CD8-positive, alpha-beta memory T cell (primary cell): ENCODE results near the gene SIGLEC1. TPM values are rescaled to one million over a fixed set of nuclear protein-coding genes. Genes with fewer than 3 reads are reported as not detected.

Source experiments
- CTCF ChIA-PET: fragments of 350-600 bp; sonication (Branson Sonifier 250); formaldehyde crosslinking; loops from one replicate; lab custom pipeline; 2021; ENCODE audit warnings: antibody characterized with exemption; lab: Charles Lee
- POLR2A ChIA-PET: fragments of 350-600 bp; sonication (Branson Sonifier 250); formaldehyde crosslinking; loops from one replicate; lab custom pipeline; 2021; ENCODE audit warnings: antibody characterized with exemption; lab: Charles Lee
- DNase-seq, 5 donors: peaks; one replicate each; pipeline versions ENCODE4 v3.0.0 to v3.0.0-alpha.2; 2020 to 2022; ENCODE audit warnings: mixed read lengths in 1 of 5
- H3K27ac ChIP-seq: one replicate; pipeline ENCODE4 v1.7.0; 2013; ENCODE audit warnings: low read depth, mild to moderate bottlenecking, low read length, moderate library complexity
- H3K27me3 ChIP-seq: 2 replicates; pipeline ENCODE4 v1.7.0; 2013; ENCODE audit warnings: low read length, mild to moderate bottlenecking; ENCODE audit not compliant: insufficient read depth, poor library complexity, severe bottlenecking
- H3K36me3 ChIP-seq: 2 replicates; pipeline ENCODE4 v1.7.0; 2013; ENCODE audit warnings: mild to moderate bottlenecking, low read length, moderate library complexity; ENCODE audit not compliant: insufficient read depth
- H3K4me1 ChIP-seq: 2 replicates; pipeline ENCODE4 v1.7.0; 2013; ENCODE audit warnings: mild to moderate bottlenecking, low read length, moderate library complexity; ENCODE audit not compliant: insufficient read depth
- H3K4me3 ChIP-seq: 2 replicates; pipeline ENCODE4 v1.7.0; 2013; ENCODE audit warnings: mild to moderate bottlenecking, low read length
- H3K9me3 ChIP-seq: 2 replicates; pipeline ENCODE4 v1.7.0; 2013; ENCODE audit warnings: mild to moderate bottlenecking, low read length
- H3K27ac Mint-ChIP-seq, 8 donors: one replicate each; pipeline ENCODE4 v1.8.0; 2020 to 2021; ENCODE audit warnings: mixed read lengths in 8 of 8, mild to moderate bottlenecking in 6 of 8, inconsistent platforms in 3 of 8, moderate library complexity in 3 of 8
- H3K27me3 Mint-ChIP-seq, 2 donors: one replicate each; pipeline ENCODE4 v1.8.0; 2020 to 2021; ENCODE audit warnings: mixed read lengths in 2 of 2, mild to moderate bottlenecking in 1 of 2, moderate library complexity in 1 of 2
- H3K36me3 Mint-ChIP-seq, 3 donors: one replicate each; pipeline ENCODE4 v1.8.0; 2020 to 2021; ENCODE audit warnings: mixed read lengths in 3 of 3, inconsistent platforms in 1 of 3, mild to moderate bottlenecking in 1 of 3
- H3K4me1 Mint-ChIP-seq, 3 donors: one replicate each; pipeline ENCODE4 v1.8.0; 2020 to 2021; ENCODE audit warnings: mixed read lengths in 3 of 3, inconsistent platforms in 1 of 3, mild to moderate bottlenecking in 1 of 3
- H3K4me3 Mint-ChIP-seq, 7 donors: one replicate each; pipeline ENCODE4 v1.8.0; 2020 to 2021; ENCODE audit warnings: mixed read lengths in 7 of 7, mild to moderate bottlenecking in 6 of 7, moderate library complexity in 4 of 7, inconsistent platforms in 2 of 7
- H3K9me3 Mint-ChIP-seq, 5 donors: one replicate each; pipeline ENCODE4 v1.8.0; 2020 to 2022; ENCODE audit warnings: mixed read lengths in 5 of 5, mild to moderate bottlenecking in 3 of 5, moderate library complexity in 2 of 5, inconsistent platforms in 1 of 5
- polyA plus RNA-seq: library from polyadenylated mRNA; unstranded; fragments of 300-500 nt; fragmentation: Illumina TruSeq; gene quantifications from one replicate; pipeline ENCODE4 v1.2.3, GENCODE V29; 2021
- total RNA-seq, 2 experiments: library from RNA; stranded (reverse); gene quantifications; one replicate each; pipeline ENCODE4 v1.2.3, GENCODE V29; 2021

SIGLEC1 gene
- total and polyA plus RNA-seq, 3 experiments from 2014 or later, result 0.18 to 0.24 TPM; not detected in 1

DNA sequence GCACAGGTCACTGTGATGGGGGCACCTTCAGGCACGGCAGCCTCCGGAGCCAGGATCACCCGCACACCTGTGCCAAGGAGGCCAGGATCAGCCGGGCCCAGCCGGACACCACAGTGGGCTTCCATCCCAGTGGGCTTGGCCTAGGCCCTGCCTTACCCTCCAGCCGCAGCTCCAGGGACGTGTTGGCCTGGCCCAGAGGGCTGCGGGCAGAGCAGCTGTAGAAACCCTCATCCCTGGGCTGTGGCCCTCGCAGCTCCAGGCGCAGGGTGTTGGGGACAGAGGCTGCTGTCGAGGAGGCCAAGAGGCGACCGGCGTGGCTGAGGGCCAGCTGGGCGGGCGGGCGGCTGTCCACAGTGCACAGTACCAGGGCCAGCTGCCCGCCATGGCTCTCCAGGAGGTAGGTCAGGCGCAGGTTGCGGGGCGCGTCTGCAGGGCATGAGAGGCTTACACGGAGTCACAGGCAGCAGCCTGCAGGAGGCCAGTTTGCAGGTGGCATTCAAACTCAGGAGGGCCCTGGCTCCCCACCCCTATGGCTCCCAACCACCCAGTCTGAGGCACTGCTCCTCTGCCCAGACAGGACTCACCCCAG lies 19.6 kb downstream of the SIGLEC1 start:
- H3K27me3 Mint-ChIP-seq, result peaks cover 0 to 1% of the 10 kb centered on the region in 2 donors
- no peak overlapping the region for H3K27ac Mint-ChIP-seq
- no peak overlapping the region for H3K27ac ChIP-seq
- CTCF ChIA-PET, result interaction anchor here (1.1 to 3.1 kb wide), 3 partner anchors 16 to 18 kb away, joined by 3 to 11 read pairs (median 4); no protein-coding TSS in a partner anchor
- H3K27me3 ChIP-seq, result no peaks in the 10 kb centered on the region
- H3K4me3 Mint-ChIP-seq, result no peak overlapping the region
- no peak overlapping the region for H3K4me3 ChIP-seq
- POLR2A ChIA-PET, result no interaction called here
- DNase-seq, result no peak
- no peaks in the 10 kb centered on the region for H3K4me1 Mint-ChIP-seq
- peaks cover 0 to 3% (median 0%) of the 10 kb centered on the region in 5 donors for H3K9me3 Mint-ChIP-seq
- no peaks in the 10 kb centered on the region for H3K4me1 ChIP-seq
- H3K9me3 ChIP-seq, result no peaks in the 10 kb centered on the region
- H3K36me3 ChIP-seq, result no peaks in the 10 kb centered on the region
- no peaks in the 10 kb centered on the region for H3K36me3 Mint-ChIP-seq

DNA sequence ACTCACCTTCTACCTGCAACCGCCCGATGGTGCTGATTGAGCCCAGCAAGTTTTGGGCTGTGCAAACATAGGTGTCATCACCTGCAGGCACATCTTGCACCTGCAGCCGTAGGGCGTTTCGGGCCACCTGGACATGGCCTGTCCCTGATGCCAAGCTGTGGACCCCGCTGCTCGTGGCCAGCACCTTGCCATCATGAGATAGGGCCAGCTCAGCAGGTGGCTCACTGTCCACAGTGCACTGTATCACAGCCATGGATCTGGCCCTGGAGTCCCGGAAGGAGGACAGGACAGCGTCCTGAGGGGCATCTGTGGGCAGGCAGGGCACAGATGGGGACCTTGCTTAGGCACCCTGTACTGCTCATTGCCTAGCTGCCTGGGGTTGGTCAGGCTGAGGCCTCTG lies 20.5 kb downstream of the SIGLEC1 start:
- Histone ChIP-seq H3K4me1 (no peaks in the 10 kb centered on the region), H3K4me3 (no peak overlapping the region), H3K27me3 (no peaks in the 10 kb centered on the region), H3K9me3 (no peaks in the 10 kb centered on the region), H3K27ac (no peak overlapping the region), H3K36me3 (no peaks in the 10 kb centered on the region)
- no peaks in the 10 kb centered on the region for H3K4me1 Mint-ChIP-seq
- H3K36me3 Mint-ChIP-seq, result no peaks in the 10 kb centered on the region
- ChIA-PET CTCF (interaction anchor here (1.1 kb wide), 1 partner anchor 15 kb away, joined by 3 read pairs; no protein-coding TSS in a partner anchor), POLR2A (interaction anchor here (0.5 kb wide), 1 partner anchor 51 kb away, joined by 3 read pairs; no protein-coding TSS in a partner anchor)
- DNase-seq, result no peak
- peaks cover 0 to 3% (median 0%) of the 10 kb centered on the region in 5 donors for H3K9me3 Mint-ChIP-seq
- no peak overlapping the region for H3K27ac Mint-ChIP-seq
- H3K27me3 Mint-ChIP-seq, result peaks cover 1 to 3% of the 10 kb centered on the region in 2 donors
- no peak overlapping the region for H3K4me3 Mint-ChIP-seq

DNA sequence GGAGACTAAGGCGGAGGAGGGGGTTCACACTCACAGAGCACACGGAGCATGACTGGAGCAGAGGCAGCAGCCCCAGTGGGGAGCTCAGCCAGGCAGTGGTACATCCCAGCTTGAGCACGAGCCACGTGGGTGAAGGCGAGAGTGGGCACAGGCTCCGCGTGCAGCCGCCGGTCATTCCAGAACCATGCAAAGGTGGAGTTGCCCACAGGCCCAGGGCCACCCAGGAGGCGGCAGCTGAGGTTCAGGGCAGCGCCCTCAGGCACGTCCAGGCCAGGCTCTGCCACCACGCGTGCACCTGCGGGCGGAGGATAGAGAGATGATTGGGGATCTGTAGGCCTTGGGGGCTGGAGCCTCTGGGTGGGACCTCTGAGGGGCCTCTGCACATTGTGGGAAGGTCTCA lies 21.1 kb downstream of the SIGLEC1 start:
- CTCF ChIA-PET, result no interaction called here
- Mint-ChIP-seq H3K9me3 (peaks cover 0 to 2% (median 0%) of the 10 kb centered on the region in 5 donors), H3K27ac (no peak overlapping the region)

DNA sequence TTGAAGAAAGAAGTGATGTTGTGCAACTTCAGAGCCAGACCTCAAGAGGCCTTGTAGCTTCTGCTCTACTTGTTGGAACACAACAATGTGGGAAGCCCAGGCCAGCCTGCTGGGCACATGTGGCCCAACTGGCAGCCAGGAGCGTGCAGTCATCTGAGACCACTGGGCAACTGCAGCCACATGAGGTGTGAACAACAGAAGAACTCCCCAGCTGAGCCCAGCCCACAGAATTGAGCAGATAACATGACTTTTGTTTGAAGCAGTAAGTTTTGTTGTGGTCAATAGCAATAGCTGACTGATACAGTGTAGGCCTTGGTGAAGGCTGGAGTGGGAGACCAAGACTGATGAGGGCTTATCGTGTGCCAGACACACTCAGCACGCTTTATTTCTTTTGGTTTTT lies 22.0 kb downstream of the SIGLEC1 start:
- Mint-ChIP-seq H3K9me3 (peaks cover 0 to 2% (median 0%) of the 10 kb centered on the region in 5 donors), H3K27ac (no peak overlapping the region), H3K36me3 (no peaks in the 10 kb centered on the region), H3K27me3 (peaks cover 5 to 15% of the 10 kb centered on the region in 2 donors), H3K4me1 (no peaks in the 10 kb centered on the region), H3K4me3 (no peak overlapping the region)
- ChIA-PET CTCF (no interaction called here), POLR2A (no interaction called here)
- Histone ChIP-seq H3K27ac (no peak overlapping the region), H3K36me3 (no peaks in the 10 kb centered on the region), H3K4me3 (no peak overlapping the region), H3K4me1 (no peaks in the 10 kb centered on the region), H3K27me3 (no peaks in the 10 kb centered on the region), H3K9me3 (no peaks in the 10 kb centered on the region)
- no peak for DNase-seq

More for the DNA sequence above, 21.1 kb downstream of the SIGLEC1 start:
- Histone ChIP-seq H3K4me3 (no peak overlapping the region), H3K9me3 (no peaks in the 10 kb centered on the region), H3K27me3 (no peaks in the 10 kb centered on the region), H3K36me3 (no peaks in the 10 kb centered on the region), H3K27ac (no peak overlapping the region), H3K4me1 (no peaks in the 10 kb centered on the region)
- no peak overlapping the region for H3K4me3 Mint-ChIP-seq
- H3K27me3 Mint-ChIP-seq, result peaks cover 1 to 7% of the 10 kb centered on the region in 2 donors
- POLR2A ChIA-PET, result interaction anchor here (0.5 kb wide), 1 partner anchor 52 kb away, joined by 3 read pairs; no protein-coding TSS in a partner anchor
- H3K36me3 Mint-ChIP-seq, result no peaks in the 10 kb centered on the region
- DNase-seq, result no peak
- H3K4me1 Mint-ChIP-seq, result no peaks in the 10 kb centered on the region

DNA sequence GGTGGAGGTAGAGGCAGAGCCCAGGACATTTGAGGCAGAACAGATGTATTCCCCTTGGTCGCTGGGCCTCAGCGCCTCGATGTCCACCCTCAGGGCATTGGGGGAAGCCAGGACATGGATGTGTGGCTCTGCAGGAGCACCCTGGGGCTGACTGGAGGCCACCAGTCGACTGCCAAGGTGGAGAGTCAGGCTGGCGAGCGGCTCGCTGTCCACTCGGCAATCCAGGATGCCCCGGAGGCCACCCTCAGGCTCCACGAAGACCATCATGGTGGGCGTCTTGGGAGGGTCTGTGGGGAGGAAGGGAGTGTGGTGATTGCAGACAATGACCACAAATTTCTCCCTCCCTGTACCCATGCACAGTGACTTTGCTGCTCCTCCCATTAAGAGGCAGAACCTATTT lies 22.4 kb downstream of the SIGLEC1 start:
- Mint-ChIP-seq H3K27ac (no peak overlapping the region), H3K4me3 (no peak overlapping the region), H3K36me3 (no peaks in the 10 kb centered on the region), H3K27me3 (peaks cover 9 to 18% of the 10 kb centered on the region in 2 donors), H3K4me1 (no peaks in the 10 kb centered on the region), H3K9me3 (peaks cover 0 to 2% (median 0%) of the 10 kb centered on the region in 5 donors)
- H3K36me3 ChIP-seq, result no peaks in the 10 kb centered on the region
- no peak overlapping the region for H3K27ac ChIP-seq
- no peaks in the 10 kb centered on the region for H3K9me3 ChIP-seq
- H3K27me3 ChIP-seq, result no peaks in the 10 kb centered on the region
- H3K4me3 ChIP-seq, result no peak overlapping the region
- POLR2A ChIA-PET, result no interaction called here
- no peaks in the 10 kb centered on the region for H3K4me1 ChIP-seq
- CTCF ChIA-PET, result interaction anchor here (1.3 kb wide), 1 partner anchor 14 kb away, joined by 3 read pairs; no protein-coding TSS in a partner anchor
- no peak for DNase-seq

DNA sequence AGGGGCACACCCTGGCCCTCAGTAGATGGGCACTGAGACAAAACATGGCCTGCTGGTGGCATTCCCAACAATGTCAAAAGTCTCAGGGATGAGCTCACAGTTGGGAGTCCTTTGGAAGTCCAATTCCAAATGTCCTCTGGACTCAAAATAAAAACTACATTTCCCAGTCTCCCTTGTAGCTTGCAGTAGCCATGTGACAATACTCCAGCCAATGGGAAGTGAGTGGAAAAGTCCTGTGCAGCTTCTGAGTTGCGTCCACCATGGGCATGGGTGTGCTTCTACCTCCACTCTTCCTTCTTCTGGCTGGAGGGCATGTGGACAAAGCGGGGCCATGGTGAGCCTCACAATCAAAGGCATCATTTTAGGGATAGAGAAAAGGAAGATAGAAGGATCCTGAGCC lies 24.7 kb downstream of the SIGLEC1 start:
- ChIA-PET POLR2A (no interaction called here), CTCF (interaction anchor here (1.0 to 1.6 kb wide), 2 partner anchors 9 kb away, joined by 3 read pairs; no protein-coding TSS in a partner anchor)
- H3K9me3 ChIP-seq, result no peaks in the 10 kb centered on the region
- no peak overlapping the region for H3K4me3 ChIP-seq
- DNase-seq, result no peak
- H3K27ac ChIP-seq, result no peak overlapping the region
- no peaks in the 10 kb centered on the region for H3K4me1 ChIP-seq
- Mint-ChIP-seq H3K4me1 (no peaks in the 10 kb centered on the region), H3K4me3 (no peak overlapping the region), H3K36me3 (no peaks in the 10 kb centered on the region), H3K9me3 (no peaks in the 10 kb centered on the region), H3K27ac (no peak overlapping the region), H3K27me3 (peaks cover 12 to 32% of the 10 kb centered on the region in 2 donors)
- no peaks in the 10 kb centered on the region for H3K36me3 ChIP-seq
- no peaks in the 10 kb centered on the region for H3K27me3 ChIP-seq

DNA sequence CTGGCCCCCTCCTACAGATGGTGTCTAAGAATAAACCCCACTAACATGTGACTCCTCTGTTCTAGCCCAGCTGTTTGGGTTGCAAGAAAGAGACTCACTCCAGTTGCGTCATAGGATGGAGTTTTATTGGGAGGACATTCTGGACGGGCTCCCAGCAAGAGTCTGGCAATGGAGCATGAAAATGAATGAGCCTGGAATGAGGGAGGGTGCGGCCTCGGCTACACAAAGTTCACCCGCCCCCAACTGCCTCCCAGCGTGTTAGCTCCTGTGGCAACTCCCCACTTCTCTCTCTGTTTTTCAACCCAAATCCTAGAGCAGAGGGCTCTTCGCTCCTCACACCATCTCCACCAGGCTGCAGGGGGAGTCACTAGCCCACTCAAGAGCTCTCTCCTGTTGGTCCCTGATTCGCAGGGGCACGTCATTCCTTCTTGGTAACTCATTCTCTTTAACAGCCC lies 25.5 kb downstream of the SIGLEC1 start:
- DNase-seq, result no peak
- Histone ChIP-seq H3K27me3 (no peaks in the 10 kb centered on the region), H3K4me3 (no peak overlapping the region), H3K9me3 (no peaks in the 10 kb centered on the region), H3K4me1 (no peaks in the 10 kb centered on the region), H3K27ac (no peak overlapping the region), H3K36me3 (no peaks in the 10 kb centered on the region)
- ChIA-PET POLR2A (no interaction called here), CTCF (interaction anchor here (1.0 to 1.6 kb wide), 2 partner anchors 8 to 10 kb away, joined by 3 read pairs; no protein-coding TSS in a partner anchor)
- H3K27me3 Mint-ChIP-seq, result peaks cover 14 to 36% of the 10 kb centered on the region in 2 donors
- no peaks in the 10 kb centered on the region for H3K9me3 Mint-ChIP-seq
- H3K27ac Mint-ChIP-seq, result no peak overlapping the region
- H3K36me3 Mint-ChIP-seq, result no peaks in the 10 kb centered on the region
- peaks cover 0 to 2% (median 0%) of the 10 kb centered on the region in 3 donors for H3K4me1 Mint-ChIP-seq
- H3K4me3 Mint-ChIP-seq, result no peak overlapping the region

DNA sequence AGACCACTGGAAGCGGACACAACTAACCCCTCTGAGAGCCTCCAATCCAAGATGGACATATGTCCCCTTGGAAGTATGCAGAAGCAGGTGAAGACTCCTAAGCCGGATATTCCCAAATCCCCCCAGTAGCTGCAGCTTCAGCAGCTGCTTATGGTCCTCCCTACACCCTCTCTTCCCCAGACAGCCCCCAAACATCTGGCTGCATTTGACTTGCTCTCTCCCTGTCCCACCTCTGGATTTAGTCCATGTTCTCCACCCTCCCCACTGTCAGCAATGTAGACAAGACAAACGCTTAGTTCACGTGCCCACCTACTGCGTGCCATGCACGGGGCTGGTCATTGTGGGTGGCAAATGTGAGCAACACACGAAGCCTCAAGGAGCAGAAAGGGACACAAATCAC lies 26.0 kb downstream of the SIGLEC1 start:
- Histone ChIP-seq H3K4me3 (no peak overlapping the region), H3K4me1 (no peaks in the 10 kb centered on the region), H3K27ac (no peak overlapping the region), H3K9me3 (no peaks in the 10 kb centered on the region), H3K27me3 (no peaks in the 10 kb centered on the region), H3K36me3 (no peaks in the 10 kb centered on the region)
- no peaks in the 10 kb centered on the region for H3K9me3 Mint-ChIP-seq
- H3K4me1 Mint-ChIP-seq, result peaks cover 0 to 2% (median 0%) of the 10 kb centered on the region in 3 donors
- peaks cover 14 to 36% of the 10 kb centered on the region in 2 donors for H3K27me3 Mint-ChIP-seq
- DNase-seq, result no peak
- no peak overlapping the region for H3K4me3 Mint-ChIP-seq
- POLR2A ChIA-PET, result no interaction called here
- no peak overlapping the region for H3K27ac Mint-ChIP-seq
- H3K36me3 Mint-ChIP-seq, result no peaks in the 10 kb centered on the region
- CTCF ChIA-PET, result interaction anchor here (1.0 to 1.6 kb wide), 2 partner anchors 8 to 10 kb away, joined by 3 read pairs; no protein-coding TSS in a partner anchor
